ENCODE results near the gene LGR5. TPM values are rescaled to one million over a fixed set of nuclear protein-coding genes. Genes with fewer than 3 reads are reported as not detected.

The LGR5 gene
- total RNA-seq, 1 donor from 2014 or later: 0.67 TPM

DNA sequence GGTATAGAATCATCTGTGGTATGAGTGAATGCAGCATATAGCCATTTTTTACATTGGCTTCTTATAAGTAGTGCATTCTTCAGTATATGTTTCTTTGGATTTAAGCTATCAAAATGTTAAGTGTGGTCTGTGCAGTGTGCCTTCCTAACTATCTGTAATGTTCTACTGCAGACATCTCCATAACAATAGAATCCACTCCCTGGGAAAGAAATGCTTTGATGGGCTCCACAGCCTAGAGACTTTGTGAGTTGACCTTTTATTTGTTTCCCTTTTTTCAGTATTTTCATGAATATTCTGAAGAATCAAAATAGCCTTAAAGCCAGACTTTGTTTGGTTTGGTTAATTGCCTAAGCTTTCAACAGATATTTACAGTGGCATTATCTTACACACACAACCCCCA lies 116.8 kb downstream of the LGR5 start:
- Mint-ChIP-seq H3K36me3 (ENCODE audit: insufficient read depth) (no peaks in the 10 kb centered on the region), H3K27ac (no peak overlapping the region), H3K4me1 (ENCODE audit: low read depth) (peaks cover 5% of the 10 kb centered on the region), H3K9me3 (ENCODE audit: low read depth) (no peaks in the 10 kb centered on the region), H3K27me3 (peaks cover 9% of the 10 kb centered on the region), H3K4me3 (ENCODE audit: low read depth) (no peak overlapping the region)
- TF ChIP-seq, protein P1, sequence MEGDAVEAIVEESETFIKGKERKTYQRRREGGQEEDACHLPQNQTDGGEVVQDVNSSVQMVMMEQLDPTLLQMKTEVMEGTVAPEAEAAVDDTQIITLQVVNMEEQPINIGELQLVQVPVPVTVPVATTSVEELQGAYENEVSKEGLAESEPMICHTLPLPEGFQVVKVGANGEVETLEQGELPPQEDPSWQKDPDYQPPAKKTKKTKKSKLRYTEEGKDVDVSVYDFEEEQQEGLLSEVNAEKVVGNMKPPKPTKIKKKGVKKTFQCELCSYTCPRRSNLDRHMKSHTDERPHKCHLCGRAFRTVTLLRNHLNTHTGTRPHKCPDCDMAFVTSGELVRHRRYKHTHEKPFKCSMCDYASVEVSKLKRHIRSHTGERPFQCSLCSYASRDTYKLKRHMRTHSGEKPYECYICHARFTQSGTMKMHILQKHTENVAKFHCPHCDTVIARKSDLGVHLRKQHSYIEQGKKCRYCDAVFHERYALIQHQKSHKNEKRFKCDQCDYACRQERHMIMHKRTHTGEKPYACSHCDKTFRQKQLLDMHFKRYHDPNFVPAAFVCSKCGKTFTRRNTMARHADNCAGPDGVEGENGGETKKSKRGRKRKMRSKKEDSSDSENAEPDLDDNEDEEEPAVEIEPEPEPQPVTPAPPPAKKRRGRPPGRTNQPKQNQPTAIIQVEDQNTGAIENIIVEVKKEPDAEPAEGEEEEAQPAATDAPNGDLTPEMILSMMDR (IDR thresholded peaks at IDR 0.05; ENCODE audit: unreplicated experiment): no peak
- DNase-seq (ENCODE audit: low spot score, unreplicated experiment): no peak

GRCh38 chr12:71556875-71557274 lies 117.3 kb downstream of the LGR5 start:
- H3K36me3 Mint-ChIP-seq (ENCODE audit: insufficient read depth): no peaks in the 10 kb centered on the region
- H3K27me3 Mint-ChIP-seq: peaks cover 9% of the 10 kb centered on the region
- peaks cover 5% of the 10 kb centered on the region for H3K4me1 Mint-ChIP-seq (ENCODE audit: low read depth)
- DNase-seq (ENCODE audit: low spot score, unreplicated experiment): no peak
- TF ChIP-seq, protein P1 (IDR thresholded peaks at IDR 0.05; ENCODE audit: unreplicated experiment): no peak
- no peaks in the 10 kb centered on the region for H3K9me3 Mint-ChIP-seq (ENCODE audit: low read depth)
- no peak overlapping the region for H3K4me3 Mint-ChIP-seq (ENCODE audit: low read depth)
- H3K27ac Mint-ChIP-seq: no peak overlapping the region

DNA sequence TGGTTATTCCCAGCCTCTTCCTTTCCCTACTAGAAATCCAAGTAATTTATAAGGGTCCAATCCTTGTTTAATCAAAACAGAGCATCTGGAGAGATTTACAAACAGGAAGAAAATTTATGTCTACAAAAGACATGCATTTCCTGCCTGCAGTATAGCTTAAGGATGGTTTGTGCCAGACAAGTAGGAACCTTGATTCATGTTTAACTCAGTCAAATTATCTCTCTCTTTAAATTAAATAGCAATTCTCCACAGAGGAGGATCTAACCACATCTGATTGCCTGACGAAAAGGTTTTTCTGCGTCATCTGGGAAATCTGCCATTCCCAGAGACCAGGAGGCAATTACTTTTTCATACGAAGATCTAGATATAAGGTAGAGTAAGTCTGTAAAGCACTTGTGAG lies 118.8 kb downstream of the LGR5 start:
- no peak for DNase-seq (ENCODE audit: low spot score, unreplicated experiment)
- Mint-ChIP-seq H3K9me3 (ENCODE audit: low read depth) (no peaks in the 10 kb centered on the region), H3K27ac (no peak overlapping the region), H3K4me3 (ENCODE audit: low read depth) (no peak overlapping the region), H3K4me1 (ENCODE audit: low read depth) (no peaks in the 10 kb centered on the region), H3K36me3 (ENCODE audit: insufficient read depth) (no peaks in the 10 kb centered on the region), H3K27me3 (peaks cover 11% of the 10 kb centered on the region)
- TF ChIP-seq, protein P1 (IDR thresholded peaks at IDR 0.05; ENCODE audit: unreplicated experiment): no peak

GRCh38 chr12:71562676-71563595 lies 123.3 kb downstream of the LGR5 start:
- no peak overlapping the region for H3K4me3 Mint-ChIP-seq (ENCODE audit: low read depth)
- H3K27me3 Mint-ChIP-seq: peaks cover 7% of the 10 kb centered on the region
- no peaks in the 10 kb centered on the region for H3K9me3 Mint-ChIP-seq (ENCODE audit: low read depth)
- TF ChIP-seq, protein P1 (IDR thresholded peaks at IDR 0.05; ENCODE audit: unreplicated experiment): no peak
- no peaks in the 10 kb centered on the region for H3K36me3 Mint-ChIP-seq (ENCODE audit: insufficient read depth)
- peaks cover 9% of the 10 kb centered on the region for H3K4me1 Mint-ChIP-seq (ENCODE audit: low read depth)
- no peak for DNase-seq (ENCODE audit: low spot score, unreplicated experiment)
- H3K27ac Mint-ChIP-seq: no peak overlapping the region

- TF ChIP-seq, protein P1 (IDR thresholded peaks at IDR 0.05; ENCODE audit: unreplicated experiment): no peak
- Mint-ChIP-seq H3K36me3 (ENCODE audit: insufficient read depth) (no peaks in the 10 kb centered on the region), H3K27me3 (peaks cover 4% of the 10 kb centered on the region), H3K9me3 (ENCODE audit: low read depth) (no peaks in the 10 kb centered on the region), H3K4me3 (ENCODE audit: low read depth) (no peak overlapping the region), H3K4me1 (ENCODE audit: low read depth) (peaks cover 9% of the 10 kb centered on the region), H3K27ac (no peak overlapping the region)
- DNase-seq (ENCODE audit: low spot score, unreplicated experiment): no peak
Measured at GRCh38 chr12:71565535-71565934, 125.9 kb downstream of the LGR5 start.

All from progenitor cell of endocrine pancreas (in vitro differentiated cells).